IMR-90 (cell line): ENCODE measurements around the gene HOXB9. TPM values are rescaled to one million over a fixed set of nuclear protein-coding genes. Genes with fewer than 3 reads are reported as not detected.

Experiments used
- ATAC-seq: fragments of 200-7000 bp; cut with Tn5 transposase; 2 replicates; pipeline ENCODE4 v1.9.1; 2020; ENCODE audit warnings: low read depth, mild to moderate bottlenecking, moderate library complexity
- BruUV-seq: library from RNA; stranded (reverse); fragments of 400-500 nt; replicated peaks from 2 replicates; lab custom pipeline; 2021; lab: Mats Ljungman, UMichigan
- CTCF ChIA-PET: fragments of 300-600 bp; formaldehyde crosslinking; extraction: SDS; loops from one replicate; lab custom pipeline; 2021; ENCODE audit warnings: antibody characterized with exemption; lab: Yijun Ruan, JAX
- POLR2A ChIA-PET: fragments of 300-600 bp; sonication (Branson Sonifier 250); formaldehyde crosslinking; loops from one replicate; lab custom pipeline; 2022; ENCODE audit warnings: antibody characterized with exemption; ENCODE audit not compliant: unreplicated experiment; lab: Charles Lee
- DNase-seq: peaks from one replicate; pipeline ENCODE4 v3.0.0; 2013
- H2AFZ ChIP-seq: replicated peaks from 2 replicates; pipeline ENCODE3; 2013; ENCODE audit warnings: low read length, mild to moderate bottlenecking; ENCODE audit not compliant: poor library complexity
- H2AK5ac ChIP-seq: 2 replicates; pipeline ENCODE4 v1.6.1; 2013; ENCODE audit warnings: low read depth, low read length, inconsistent platforms
- H2AK9ac ChIP-seq: replicated peaks from 2 replicates; pipeline ENCODE3; 2013; ENCODE audit warnings: mild to moderate bottlenecking, low read depth, low read length, moderate library complexity; ENCODE audit not compliant: poor library complexity
- H2BK120ac ChIP-seq: 2 replicates; pipeline ENCODE4 v1.6.1; 2013; ENCODE audit warnings: low read depth, low read length, inconsistent platforms
- H2BK15ac ChIP-seq: 3 replicates; pipeline ENCODE4 v1.6.1; 2013; ENCODE audit warnings: low read depth, low read length, inconsistent platforms
- H2BK20ac ChIP-seq: 2 replicates; pipeline ENCODE4 v1.6.1; 2013; ENCODE audit warnings: low read depth, mild to moderate bottlenecking, inconsistent platforms, low read length, moderate library complexity
- H2BK5ac ChIP-seq: 2 replicates; pipeline ENCODE4 v1.6.1; 2013; ENCODE audit warnings: mild to moderate bottlenecking, low read depth, low read length, inconsistent platforms; ENCODE audit not compliant: poor library complexity, severe bottlenecking
- H3K14ac ChIP-seq: replicated peaks from 2 replicates; pipeline ENCODE4 v1.6.1; 2013; ENCODE audit warnings: low read depth, low read length, inconsistent platforms
- H3K18ac ChIP-seq: 2 replicates; pipeline ENCODE4 v1.6.1; 2013; ENCODE audit warnings: low read depth, low read length, control low read depth
- H3K23ac ChIP-seq: 2 replicates; pipeline ENCODE4 v1.6.1; 2013; ENCODE audit warnings: low read depth, low read length, inconsistent platforms
- H3K27ac ChIP-seq: 2 replicates; pipeline ENCODE4 v1.5.1; 2013; ENCODE audit warnings: mild to moderate bottlenecking, control low read depth, low read length; ENCODE audit not compliant: insufficient read depth
- H3K27me3 ChIP-seq: 2 replicates; pipeline ENCODE4 v1.6.1; 2013; ENCODE audit warnings: low read length; ENCODE audit not compliant: control insufficient read depth, insufficient read depth
- H3K36me3 ChIP-seq: 2 replicates; pipeline ENCODE4 v1.6.1; 2013; ENCODE audit warnings: low read length, mixed read lengths; ENCODE audit not compliant: control insufficient read depth, insufficient read depth
- H3K4ac ChIP-seq: 2 replicates; pipeline ENCODE4 v1.6.1; 2013; ENCODE audit warnings: low read depth, low read length, inconsistent platforms
- H3K4me1 ChIP-seq: 2 replicates; pipeline ENCODE4 v1.6.1; 2013; ENCODE audit warnings: low read length, mixed read lengths; ENCODE audit not compliant: control insufficient read depth, insufficient read depth
- H3K4me2 ChIP-seq: 2 replicates; pipeline ENCODE4 v1.6.1; 2013; ENCODE audit warnings: low read depth, mild to moderate bottlenecking, control low read depth, low read length, moderate library complexity
- H3K4me3 ChIP-seq: 2 replicates; pipeline ENCODE4 v1.5.1; 2013; ENCODE audit warnings: low read depth, mild to moderate bottlenecking, control low read depth, low read length, moderate library complexity; ENCODE audit not compliant: insufficient read depth
- H3K56ac ChIP-seq: 2 replicates; pipeline ENCODE4 v1.6.1; 2013; ENCODE audit warnings: low read length, inconsistent platforms; ENCODE audit not compliant: insufficient read depth; ENCODE audit errors: extremely low read depth
- H3K79me1 ChIP-seq, 2 experiments: 2 replicates each; pipeline ENCODE4 v1.6.1; 2013; ENCODE audit warnings: low read length in 2 of 2, inconsistent platforms in 1 of 2, low read depth in 1 of 2
- H3K9ac ChIP-seq: 2 replicates; pipeline ENCODE4 v1.6.1; 2013; ENCODE audit warnings: low read depth, low read length, control low read depth
- H3K9me1 ChIP-seq: 2 replicates; pipeline ENCODE4 v1.6.1; 2013; ENCODE audit warnings: low read length, inconsistent platforms; ENCODE audit not compliant: insufficient read depth
- H3K9me3 ChIP-seq: 2 replicates; pipeline ENCODE4 v1.6.1; 2013; ENCODE audit warnings: low read length; ENCODE audit not compliant: control insufficient read depth, insufficient read depth
- H4K20me1 ChIP-seq: 2 replicates; pipeline ENCODE4 v1.6.1; 2013; ENCODE audit warnings: low read length, inconsistent platforms; ENCODE audit not compliant: insufficient read depth
- H4K5ac ChIP-seq: 2 replicates; pipeline ENCODE4 v1.6.1; 2013; ENCODE audit warnings: mild to moderate bottlenecking, low read depth, low read length, control low read depth
- H4K8ac ChIP-seq, 2 experiments: 2 replicates each; pipeline ENCODE4 v1.6.1; 2013; ENCODE audit warnings: low read depth in 2 of 2, low read length in 2 of 2, control low read depth in 1 of 2, inconsistent platforms in 1 of 2
- H4K91ac ChIP-seq: 2 replicates; pipeline ENCODE4 v1.6.1; 2013; ENCODE audit warnings: low read depth, low read length, inconsistent platforms; ENCODE audit not compliant: insufficient read depth
- CEBPB ChIP-seq: IDR thresholded peaks from 2 replicates; pipeline ENCODE4 v1.6.1; 2012; ENCODE audit warnings: low read depth, low read length, improper control_type of control experiment
- MAZ ChIP-seq: IDR thresholded peaks from 2 replicates; pipeline ENCODE4 v1.6.1; 2012; ENCODE audit warnings: low read depth, mild to moderate bottlenecking, low read length, improper control_type of control experiment, moderate library complexity, borderline replicate concordance
- MXI1 ChIP-seq: IDR thresholded peaks from 2 replicates; pipeline ENCODE4 v1.6.1; 2012; ENCODE audit warnings: low read depth, mild to moderate bottlenecking, low read length, moderate library complexity, borderline replicate concordance
- POLR2A ChIP-seq: IDR thresholded peaks from 2 replicates; pipeline ENCODE4 v1.6.1; 2012; ENCODE audit warnings: mild to moderate bottlenecking, low read depth, low read length
- whole genome bisulfite sequencing, 2 experiments: methylation state at CpG; one replicate each; pipeline versions ENCODE4 v1.1.5 to v1.1.7; 2013; ENCODE audit warnings: missing lambda C conversion rate in 2 of 2; ENCODE audit not compliant: insufficient read length in 1 of 2; ENCODE audit errors: extremely low coverage in 2 of 2; 5-methylcytosine and 5-hydroxymethylcytosine counted together
- dilution Hi-C: fragments of 300-500 bp; cut with HindIII; formaldehyde crosslinking; loops from one replicate; pipeline ENCODE4 v1.14.3; 2018; ENCODE audit warnings: low sequenced_read_pairs; ENCODE audit not compliant: unreplicated experiment
- in situ Hi-C: fragments of 300-500 bp; cut with MboI; formaldehyde crosslinking; loops from 3 replicates; pipeline ENCODE4 v1.14.3; 2019; ENCODE audit warnings: low sequenced_read_pairs, inconsistent platforms, mixed read lengths
- intact Hi-C: fragments of 100-400 bp; cut with micrococcal nuclease; formaldehyde crosslinking; loops from 2 replicates; pipeline ENCODE4 v1.10.0; 2022
- polyA plus RNA-seq, 3 experiments: library from polyadenylated mRNA; depleted of rRNA; stranded (reverse); fragments of >200 nt; gene quantifications; 2 replicates each; pipeline ENCODE4 v1.2.3, GENCODE V29; 2012; ENCODE audit warnings: low replicate concordance in 1 of 3
- total RNA-seq: library from RNA; depleted of rRNA; stranded (reverse); fragments of >200 nt; gene quantifications from 2 replicates; pipeline ENCODE4 v1.2.3, GENCODE V29; 2012
- TF ChIP-seq, protein P1 (sequence below): fragments of 150-350 bp; IDR thresholded peaks from 2 replicates; pipeline ENCODE4 v1.6.1; 2017; ENCODE audit warnings: mild to moderate bottlenecking, antibody characterized with exemption, low read length, low read depth

The HOXB9 gene
- total and polyA plus RNA-seq, 2 of the 4 experiments (the other 2 are of a cell fraction), result 0.05 TPM; not detected in 1

DNA sequence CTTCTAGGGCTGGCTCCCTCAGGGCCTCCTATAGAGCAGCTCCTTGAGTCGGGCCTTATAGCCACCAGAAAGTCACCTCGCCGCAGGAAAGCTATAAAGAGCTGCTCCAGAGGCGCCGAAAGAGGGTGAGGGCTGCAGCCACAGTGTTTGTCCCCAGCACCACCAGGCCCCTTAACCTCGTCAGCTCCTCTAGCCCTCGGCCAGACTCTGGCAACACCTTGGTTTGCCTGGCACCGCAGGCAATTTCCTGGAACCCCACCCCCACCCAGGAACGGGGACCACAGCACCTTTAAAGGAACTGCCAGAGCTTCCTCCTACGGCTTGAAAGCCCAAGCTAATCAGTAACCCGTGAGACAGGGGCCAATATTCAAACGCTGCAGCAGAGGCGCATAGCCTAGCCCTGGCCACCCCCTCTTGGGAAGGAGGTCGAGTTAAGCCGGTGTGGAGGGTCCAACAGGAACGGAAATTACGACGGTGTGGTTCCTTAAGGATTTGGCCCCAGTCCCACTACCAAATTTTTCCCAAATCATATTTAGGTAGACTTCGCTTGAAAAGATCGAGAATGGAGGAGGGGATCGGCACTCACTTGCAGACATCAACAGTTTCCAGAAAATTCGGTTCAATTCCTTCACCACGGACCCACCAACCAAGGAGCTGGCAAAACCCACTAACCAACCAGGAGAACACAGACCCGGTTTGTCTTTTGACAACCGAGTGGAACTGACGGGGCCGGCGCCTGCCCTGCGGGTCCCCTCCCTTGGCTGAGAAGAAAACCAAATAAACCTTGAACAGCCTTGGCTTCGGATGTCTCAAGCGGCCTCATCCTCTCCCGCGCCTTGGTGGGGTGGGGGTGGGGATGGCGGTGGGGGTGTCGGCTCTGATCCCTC, 24.4 kb downstream of the HOXB9 start:
- Histone ChIP-seq H3K9me1 (0 out of 2 replicates have a peak, but pooled peaks cover 3% of the 10 kb centered on the region), H2AK5ac (no peak overlapping the region), H3K14ac (no peak overlapping the region), H3K27me3 (no peaks in the 10 kb centered on the region), H2BK120ac (no peak overlapping the region), H3K9me3 (no peaks in the 10 kb centered on the region), H3K56ac (no peak overlapping the region), H3K18ac (no peak overlapping the region), H3K4me1 (peaks cover 5% of the 10 kb centered on the region; the same call in 1 of the 2 replicates), H3K4me3 (no peak overlapping the region), H3K4me2 (no peak overlapping the region), H3K23ac (no peak overlapping the region), H4K8ac (no peak overlapping the region; a peak in 1 of 4 replicates), H3K36me3 (peaks cover 3% of the 10 kb centered on the region), H3K79me1 (peaks cover 24 to 48% of the 10 kb centered on the region in 2 experiments; a peak in 3 of 4 replicates), H3K9ac (no peak overlapping the region), H4K5ac (no peak overlapping the region), H2BK5ac (no peak overlapping the region), H3K27ac (no peak overlapping the region), H4K20me1 (peaks cover 9% of the 10 kb centered on the region), H2BK20ac (no peak overlapping the region), H3K4ac (no peak overlapping the region), H4K91ac (no peak overlapping the region), H2BK15ac (no peak overlapping the region), H2AK9ac (no peak overlapping the region), H2AFZ (no peak overlapping the region)
- dilution Hi-C loops, result no loop called here
- TF ChIP-seq MXI1 (no peak), MAZ (no peak), CEBPB (no peak), POLR2A (no peak)
- TF ChIP-seq, protein P1, sequence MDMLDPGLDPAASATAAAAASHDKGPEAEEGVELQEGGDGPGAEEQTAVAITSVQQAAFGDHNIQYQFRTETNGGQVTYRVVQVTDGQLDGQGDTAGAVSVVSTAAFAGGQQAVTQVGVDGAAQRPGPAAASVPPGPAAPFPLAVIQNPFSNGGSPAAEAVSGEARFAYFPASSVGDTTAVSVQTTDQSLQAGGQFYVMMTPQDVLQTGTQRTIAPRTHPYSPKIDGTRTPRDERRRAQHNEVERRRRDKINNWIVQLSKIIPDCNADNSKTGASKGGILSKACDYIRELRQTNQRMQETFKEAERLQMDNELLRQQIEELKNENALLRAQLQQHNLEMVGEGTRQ, result no peak
- ChIA-PET POLR2A (no interaction called here), CTCF (interaction anchor here (0.6 kb wide), 2 partner anchors 328 to 759 kb away, joined by 3 to 7 read pairs; no protein-coding TSS in a partner anchor)
- intact Hi-C loops, result no loop called here
- no TSS peak for BruUV-seq
- WGBS, 2 experiments, result 94% methylated on average over 8 of the region's 35 CpGs; no CpG with 5 or more reads in 1 of the 2 experiments
- DNase-seq (no peak), ATAC-seq (no peak)
- in situ Hi-C loops, result no loop called here
